ENCODE results near the gene FAM24B.
"Not testable (repeated sequence)": the region's sequence is repeated elsewhere in the genome, so short reads cannot be mapped to it uniquely, and the experiment has no call there.

The FAM24B gene

DNA sequence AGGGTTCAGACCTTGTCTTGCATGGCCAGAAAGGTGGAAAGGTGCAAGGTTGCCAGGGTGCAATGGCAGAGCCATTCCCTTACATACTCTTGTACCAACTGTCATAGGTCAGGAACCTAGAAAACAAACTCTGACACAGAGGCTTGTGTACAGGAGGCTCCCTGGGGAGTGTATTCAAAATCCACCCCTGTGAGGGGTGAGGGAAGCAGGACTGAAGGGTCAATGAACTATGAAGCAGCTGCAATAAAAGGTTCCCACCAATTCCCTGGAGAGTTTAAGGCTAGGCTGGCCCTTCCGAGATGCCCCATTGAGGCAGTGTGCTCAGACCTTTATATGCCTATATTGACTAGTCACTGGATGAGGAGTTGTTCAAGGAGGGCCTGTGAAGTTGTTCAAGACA is 19.9 kb downstream of the FAM24B start:
- H3K36me3 ChIP-seq (replicated peaks; ENCODE audit: low read depth, low read length) = peaks cover 8% of the 10 kb centered on the region
- peaks cover 33% of the 10 kb centered on the region for H4K20me1 ChIP-seq (ENCODE audit: insufficient read depth, low read length)
- no peaks in the 10 kb centered on the region for H3K9me3 ChIP-seq (ENCODE audit: insufficient read depth, low read length)
- H3K4me3 ChIP-seq (ENCODE audit: low read length) = no peak overlapping the region
- no peak overlapping the region for H3K4me2 ChIP-seq (ENCODE audit: low read length)
- no peak overlapping the region for H2AFZ ChIP-seq (ENCODE audit: low read depth, low read length)
- H3K9ac ChIP-seq (ENCODE audit: low read length) = no peak overlapping the region
- H3K79me2 ChIP-seq (ENCODE audit: low read length) = peaks cover 75% of the 10 kb centered on the region
- no peaks in the 10 kb centered on the region for H3K27me3 ChIP-seq (ENCODE audit: low read depth, low read length)
- no peak overlapping the region for H3K27ac ChIP-seq (ENCODE audit: low read length)
- TF ChIP-seq EZH2phosphoT487 (IDR thresholded peaks at IDR 0.05; ENCODE audit: low read depth) = no peak
- TF ChIP-seq, protein P1, sequence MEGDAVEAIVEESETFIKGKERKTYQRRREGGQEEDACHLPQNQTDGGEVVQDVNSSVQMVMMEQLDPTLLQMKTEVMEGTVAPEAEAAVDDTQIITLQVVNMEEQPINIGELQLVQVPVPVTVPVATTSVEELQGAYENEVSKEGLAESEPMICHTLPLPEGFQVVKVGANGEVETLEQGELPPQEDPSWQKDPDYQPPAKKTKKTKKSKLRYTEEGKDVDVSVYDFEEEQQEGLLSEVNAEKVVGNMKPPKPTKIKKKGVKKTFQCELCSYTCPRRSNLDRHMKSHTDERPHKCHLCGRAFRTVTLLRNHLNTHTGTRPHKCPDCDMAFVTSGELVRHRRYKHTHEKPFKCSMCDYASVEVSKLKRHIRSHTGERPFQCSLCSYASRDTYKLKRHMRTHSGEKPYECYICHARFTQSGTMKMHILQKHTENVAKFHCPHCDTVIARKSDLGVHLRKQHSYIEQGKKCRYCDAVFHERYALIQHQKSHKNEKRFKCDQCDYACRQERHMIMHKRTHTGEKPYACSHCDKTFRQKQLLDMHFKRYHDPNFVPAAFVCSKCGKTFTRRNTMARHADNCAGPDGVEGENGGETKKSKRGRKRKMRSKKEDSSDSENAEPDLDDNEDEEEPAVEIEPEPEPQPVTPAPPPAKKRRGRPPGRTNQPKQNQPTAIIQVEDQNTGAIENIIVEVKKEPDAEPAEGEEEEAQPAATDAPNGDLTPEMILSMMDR (IDR thresholded peaks at IDR 0.05; ENCODE audit: low read depth, low read length) = no peak
- H3K4me1 ChIP-seq (ENCODE audit: low read length) = no peaks in the 10 kb centered on the region

DNA sequence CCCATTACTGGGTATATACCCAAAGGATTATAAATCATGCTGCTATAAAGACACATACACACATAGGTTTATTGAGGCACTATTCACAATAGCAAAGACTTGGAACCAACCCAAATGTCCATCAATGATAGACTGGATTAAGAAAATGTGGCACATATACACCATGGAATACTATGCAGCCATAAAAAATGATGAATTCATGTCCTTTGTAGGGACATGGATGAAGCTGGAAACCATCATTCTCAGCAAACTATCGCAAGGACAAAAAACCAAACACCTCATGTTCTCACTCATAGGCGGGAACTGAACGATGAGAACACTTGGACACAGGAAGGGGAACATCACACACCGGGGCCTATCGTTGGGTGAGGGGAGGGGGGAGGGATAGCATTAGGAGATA is 21.3 kb downstream of the FAM24B start:
- Histone ChIP-seq H4K20me1 (ENCODE audit: insufficient read depth, low read length) (peaks cover 20% of the 10 kb centered on the region; the same call in 1 of the 2 replicates), H3K79me2 (ENCODE audit: low read length) (peaks cover 60% of the 10 kb centered on the region)
- not testable (repeated sequence) for H3K4me1 ChIP-seq (ENCODE audit: low read length); H3K9ac ChIP-seq (ENCODE audit: low read length); H3K4me2 ChIP-seq (ENCODE audit: low read length); H3K4me3 ChIP-seq (ENCODE audit: low read length); H3K27ac ChIP-seq (ENCODE audit: low read length); H3K36me3 ChIP-seq (replicated peaks; ENCODE audit: low read depth, low read length); H3K9me3 ChIP-seq (ENCODE audit: insufficient read depth, low read length); H2AFZ ChIP-seq (ENCODE audit: low read depth, low read length); H3K27me3 ChIP-seq (ENCODE audit: low read depth, low read length)

DNA sequence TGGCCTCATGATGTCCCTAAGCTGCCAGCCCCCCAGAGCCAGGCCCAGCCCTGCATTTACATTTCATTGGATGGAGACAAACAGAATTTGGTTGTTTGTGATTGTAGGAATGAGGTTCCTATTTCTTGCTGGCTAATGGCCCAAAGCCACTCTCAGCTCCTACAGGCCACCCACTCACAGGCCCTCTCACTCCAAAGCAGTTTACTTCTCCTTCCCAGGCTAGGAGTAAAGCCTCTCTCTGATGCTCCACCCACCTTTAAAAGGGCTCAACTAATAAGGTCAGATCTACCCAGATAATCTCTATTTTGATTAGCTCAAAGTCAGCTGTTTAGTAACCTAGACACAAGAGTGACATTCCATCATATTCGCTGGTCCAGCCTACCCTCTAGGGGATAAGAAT is 22.5 kb downstream of the FAM24B start:
- Histone ChIP-seq H3K36me3 (replicated peaks; ENCODE audit: low read depth, low read length) (peaks cover 15% of the 10 kb centered on the region), H3K79me2 (ENCODE audit: low read length) (peaks cover 49% of the 10 kb centered on the region), H2AFZ (ENCODE audit: low read depth, low read length) (no peak overlapping the region), H3K4me2 (ENCODE audit: low read length) (no peak overlapping the region), H3K27ac (ENCODE audit: low read length) (no peak overlapping the region), H3K27me3 (ENCODE audit: low read depth, low read length) (no peaks in the 10 kb centered on the region), H4K20me1 (ENCODE audit: insufficient read depth, low read length) (peaks cover 11% of the 10 kb centered on the region; the same call in 1 of the 2 replicates), H3K4me1 (ENCODE audit: low read length) (no peaks in the 10 kb centered on the region), H3K9ac (ENCODE audit: low read length) (no peak overlapping the region), H3K4me3 (ENCODE audit: low read length) (no peak overlapping the region), H3K9me3 (ENCODE audit: insufficient read depth, low read length) (no peaks in the 10 kb centered on the region)
- TF ChIP-seq EZH2phosphoT487 (IDR thresholded peaks at IDR 0.05; ENCODE audit: low read depth) = no peak
- TF ChIP-seq, protein P1 (IDR thresholded peaks at IDR 0.05; ENCODE audit: low read depth, low read length) = no peak

DNA sequence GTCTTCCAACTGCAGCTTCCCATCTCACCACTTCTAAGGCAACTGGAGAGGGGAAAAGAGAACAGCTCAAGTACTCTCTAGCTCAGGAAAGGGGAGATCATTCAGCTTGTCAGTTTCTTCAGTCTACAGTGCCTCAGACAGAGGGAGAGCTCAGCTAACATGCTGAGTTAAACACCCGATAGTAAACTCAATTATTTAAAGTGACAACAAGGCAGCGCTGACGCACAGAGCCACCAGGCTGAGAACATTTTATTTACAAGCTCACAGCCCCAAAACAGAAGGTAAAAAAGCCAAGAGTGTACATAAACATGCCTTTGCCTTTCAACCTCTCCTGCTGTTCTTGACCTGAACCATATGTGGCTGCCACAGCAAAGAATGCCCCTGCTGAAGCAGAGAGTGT is 23.6 kb downstream of the FAM24B start:
- TF ChIP-seq, protein P1 (IDR thresholded peaks at IDR 0.05; ENCODE audit: low read depth, low read length) = no peak
- TF ChIP-seq EZH2phosphoT487 (IDR thresholded peaks at IDR 0.05; ENCODE audit: low read depth) = no peak
- no peak overlapping the region for H3K4me2 ChIP-seq (ENCODE audit: low read length)
- H3K79me2 ChIP-seq (ENCODE audit: low read length) = peaks cover 38% of the 10 kb centered on the region
- H3K27ac ChIP-seq (ENCODE audit: low read length) = no peak overlapping the region
- H3K9ac ChIP-seq (ENCODE audit: low read length) = no peak overlapping the region
- H3K9me3 ChIP-seq (ENCODE audit: insufficient read depth, low read length) = no peaks in the 10 kb centered on the region
- H3K27me3 ChIP-seq (ENCODE audit: low read depth, low read length) = no peaks in the 10 kb centered on the region
- H3K36me3 ChIP-seq (replicated peaks; ENCODE audit: low read depth, low read length) = peaks cover 15% of the 10 kb centered on the region
- 0 out of 2 replicates have a peak, but pooled peaks cover 6% of the 10 kb centered on the region for H4K20me1 ChIP-seq (ENCODE audit: insufficient read depth, low read length)
- no peaks in the 10 kb centered on the region for H3K4me1 ChIP-seq (ENCODE audit: low read length)
- no peak overlapping the region for H3K4me3 ChIP-seq (ENCODE audit: low read length)
- no peak overlapping the region for H2AFZ ChIP-seq (ENCODE audit: low read depth, low read length)

DNA sequence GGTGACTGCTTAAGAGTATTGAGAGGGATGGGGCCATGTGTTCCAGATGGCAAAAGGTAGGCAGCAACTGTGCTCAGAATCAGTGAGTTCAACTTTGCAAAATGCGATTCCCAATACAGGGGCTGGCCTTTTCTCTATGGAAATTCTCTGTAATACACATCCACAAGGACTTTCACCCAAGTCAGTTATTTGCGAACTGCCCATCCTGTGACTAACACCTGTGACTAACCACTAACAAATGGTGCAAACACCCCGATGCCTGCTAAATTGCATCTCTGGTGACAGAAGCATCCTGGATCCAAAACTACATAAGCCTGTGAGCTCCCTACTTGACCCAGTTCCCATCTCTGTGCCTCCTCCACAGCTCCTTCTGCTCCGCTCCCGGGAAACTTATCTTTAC is 24.7 kb downstream of the FAM24B start:
- Histone ChIP-seq H3K27me3 (ENCODE audit: low read depth, low read length) (no peaks in the 10 kb centered on the region), H3K9ac (ENCODE audit: low read length) (no peak overlapping the region), H3K27ac (ENCODE audit: low read length) (no peak overlapping the region), H3K4me1 (ENCODE audit: low read length) (no peaks in the 10 kb centered on the region), H3K79me2 (ENCODE audit: low read length) (peaks cover 28% of the 10 kb centered on the region), H4K20me1 (ENCODE audit: insufficient read depth, low read length) (0 out of 2 replicates have a peak, but pooled peaks cover 6% of the 10 kb centered on the region), H2AFZ (ENCODE audit: low read depth, low read length) (no peak overlapping the region), H3K36me3 (replicated peaks; ENCODE audit: low read depth, low read length) (peaks cover 19% of the 10 kb centered on the region), H3K9me3 (ENCODE audit: insufficient read depth, low read length) (no peaks in the 10 kb centered on the region), H3K4me2 (ENCODE audit: low read length) (no peak overlapping the region), H3K4me3 (ENCODE audit: low read length) (no peak overlapping the region)
- TF ChIP-seq, protein P1 (IDR thresholded peaks at IDR 0.05; ENCODE audit: low read depth, low read length) = no peak
- TF ChIP-seq EZH2phosphoT487 (IDR thresholded peaks at IDR 0.05; ENCODE audit: low read depth) = no peak
